SKM-1 (cell line): ENCODE results near the gene ULK2.
"Not testable (repeated sequence)": the region's sequence is repeated elsewhere in the genome, so short reads cannot be mapped to it uniquely, and the experiment has no call there.

ENCODE experiments used
- DNase-seq: peaks from one replicate; lab custom pipeline; 2025; ENCODE audit not compliant: unreplicated experiment; lab: John Stamatoyannopoulos, UW

Gene ULK2

DNA sequence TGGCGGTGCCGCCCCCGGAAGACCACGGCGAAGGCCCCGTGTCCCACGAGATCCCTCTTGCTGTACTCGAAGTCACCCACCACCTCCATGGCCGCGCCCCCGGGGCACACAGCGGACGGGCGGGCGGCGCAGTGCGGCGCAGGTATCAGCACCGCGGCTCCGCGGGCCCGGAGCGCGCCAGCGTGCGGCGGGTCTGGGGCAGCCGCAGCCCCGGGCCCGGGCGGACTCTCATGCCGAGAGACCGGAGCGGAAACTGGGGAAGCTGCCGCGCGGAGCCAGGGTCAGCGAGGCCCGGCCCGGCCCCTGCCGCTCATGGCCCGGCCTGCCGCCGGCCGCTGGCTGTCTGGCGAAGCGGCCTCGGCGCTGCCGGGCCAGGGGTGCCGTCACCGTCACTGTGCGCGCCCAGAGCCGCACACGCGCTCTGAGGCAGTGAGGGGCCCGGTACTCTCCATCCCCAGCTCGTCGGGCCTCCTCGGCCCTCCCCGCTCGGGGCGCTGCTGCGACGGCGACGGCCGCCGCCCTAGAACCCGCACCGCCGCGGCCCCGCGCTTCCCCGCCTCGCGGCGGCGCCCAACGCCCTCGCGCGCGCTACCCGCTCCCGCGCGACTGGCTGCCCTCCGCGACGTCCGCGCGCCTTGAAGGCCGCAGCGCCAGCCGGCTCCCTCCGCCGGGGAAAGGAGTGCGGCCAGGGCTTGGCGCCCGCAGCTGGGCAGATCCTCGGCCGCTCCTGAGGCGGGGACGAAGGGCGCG, at the start of gene ULK2:
Gene ULK2 (minus strand): TSS at position 608 of the 750 bp plus-strand sequence. CDS start 519 bp downstream, at position 89.
- DNase-seq: no peak

DNA sequence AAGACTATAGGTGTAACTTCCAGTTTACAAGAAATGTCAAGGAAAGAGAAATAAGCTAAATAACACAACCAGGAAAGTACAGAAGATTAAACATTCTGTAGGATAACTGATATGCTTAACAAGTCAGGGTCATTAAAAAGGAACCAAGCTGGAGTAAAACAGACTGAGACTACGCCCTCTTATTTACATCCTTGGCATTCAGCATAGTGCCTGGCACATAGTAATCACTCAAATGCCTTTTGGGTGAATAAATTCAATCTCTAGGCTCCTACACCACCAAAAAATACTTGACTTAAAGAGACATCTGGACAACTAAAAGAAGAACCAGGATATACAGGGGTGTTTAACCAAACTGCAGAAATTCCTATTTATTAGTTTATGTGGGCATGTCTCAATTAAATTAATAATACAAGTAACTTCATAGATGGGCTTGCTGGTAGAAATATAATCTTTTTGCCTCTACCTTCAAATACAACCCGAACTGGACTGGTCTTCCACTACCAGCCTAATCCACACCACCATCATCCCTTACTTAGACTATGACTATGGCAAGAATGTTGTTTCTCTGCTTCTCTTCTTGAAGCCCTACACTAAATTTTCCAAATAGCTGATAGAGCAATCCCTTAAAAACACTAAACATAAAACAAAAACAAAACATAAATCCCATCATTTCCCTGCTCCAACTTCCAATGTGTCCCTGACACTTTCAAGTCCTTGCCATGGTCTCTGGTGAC, 47.7 kb upstream of the ULK2 start:
- DNase-seq: no peak

DNA sequence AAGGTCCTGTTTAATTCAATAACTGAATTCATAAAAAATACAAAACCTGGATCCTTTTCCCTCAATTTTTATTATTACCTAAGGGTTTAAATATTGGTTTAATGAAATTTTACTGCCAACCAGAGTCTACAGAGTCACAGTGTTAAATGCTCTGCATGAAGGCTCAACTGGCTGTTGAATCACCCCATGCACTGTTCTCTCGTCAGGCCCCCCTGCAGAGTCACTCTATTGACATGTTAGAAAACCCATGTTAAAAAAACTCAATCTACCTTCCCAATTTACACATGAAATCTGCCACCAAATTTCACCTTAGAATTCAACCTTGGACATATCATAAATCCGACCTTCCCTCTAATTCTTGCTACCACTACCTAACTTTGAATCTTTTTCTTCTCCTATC, 43.3 kb upstream of the ULK2 start:
- DNase-seq: no peak

DNA sequence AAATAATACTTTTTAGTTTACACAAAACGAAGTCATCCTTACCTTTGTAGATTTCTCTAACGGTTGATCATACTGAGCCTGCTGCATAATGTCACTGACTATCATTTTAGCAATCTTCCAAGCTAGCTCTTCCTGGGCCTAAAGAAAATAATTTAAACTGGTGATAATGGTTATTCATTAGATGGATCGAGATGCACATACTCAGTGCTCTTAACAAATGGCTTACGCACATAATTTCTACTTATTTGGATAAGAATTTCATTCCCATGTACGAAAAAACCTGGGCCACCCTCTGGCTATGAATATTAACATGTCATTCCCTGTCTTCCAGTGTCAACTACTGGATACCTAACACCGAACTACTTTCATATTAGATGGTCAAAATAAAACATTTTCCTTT, 41.4 kb upstream of the ULK2 start:
- DNase-seq: no peak

DNA sequence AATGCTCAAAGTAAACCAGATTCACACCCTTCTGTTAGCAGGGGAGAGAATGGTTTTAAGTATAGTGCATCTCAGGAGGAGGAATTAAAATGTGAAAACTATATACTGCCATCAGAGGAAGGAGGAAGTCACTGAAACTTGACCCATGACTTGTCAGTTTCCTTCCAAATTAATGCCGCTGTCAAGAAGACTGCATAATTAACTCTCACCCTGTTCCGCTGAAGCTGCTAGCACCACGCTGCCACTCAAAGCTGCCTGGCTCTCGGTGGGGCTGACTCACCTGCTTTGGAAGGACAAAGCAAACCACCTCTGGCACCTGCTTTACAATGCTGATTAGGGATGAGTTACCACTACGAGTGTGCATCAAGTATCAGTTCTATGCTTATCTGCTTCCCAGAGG, 37.8 kb upstream of the ULK2 start:
- no peak for DNase-seq

DNA sequence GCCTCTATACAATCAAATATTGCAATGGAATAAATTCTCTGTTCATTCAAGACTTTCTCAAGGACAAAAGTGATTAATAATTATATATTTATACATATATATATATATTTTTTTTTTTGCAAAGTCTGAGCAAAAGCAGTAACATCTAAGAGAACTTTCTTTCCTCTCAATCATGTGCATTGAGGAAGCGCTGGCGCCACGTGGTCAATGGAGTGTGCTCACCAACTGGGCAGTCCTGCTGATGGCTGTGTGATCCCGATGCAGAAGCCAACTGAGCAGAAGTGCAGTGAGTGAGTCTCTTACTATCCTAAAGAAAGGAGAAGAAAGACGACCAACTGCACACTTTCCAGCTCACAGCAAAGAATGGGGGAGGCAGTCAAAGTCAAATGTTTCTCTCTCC, 37.2 kb upstream of the ULK2 start:
- DNase-seq: no peak

DNA sequence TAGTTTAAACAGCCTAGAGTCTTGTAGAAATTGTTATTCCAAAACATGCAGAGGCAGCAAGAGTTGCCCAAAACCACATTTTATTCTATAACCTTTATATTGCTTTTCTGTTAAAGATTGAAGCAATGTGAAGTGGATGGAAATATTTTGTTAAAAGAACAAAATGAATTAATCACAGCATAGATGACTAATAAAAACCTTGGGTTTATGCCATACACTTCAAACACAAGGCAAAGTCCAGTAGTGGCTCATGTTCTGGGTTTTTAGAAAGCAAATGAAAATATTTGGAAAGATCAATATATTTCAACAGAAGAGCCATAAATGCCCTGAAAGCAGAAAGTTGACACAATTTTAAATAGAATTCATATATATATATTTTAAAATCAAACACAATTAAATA, 36.7 kb upstream of the ULK2 start:
- DNase-seq: no peak

DNA sequence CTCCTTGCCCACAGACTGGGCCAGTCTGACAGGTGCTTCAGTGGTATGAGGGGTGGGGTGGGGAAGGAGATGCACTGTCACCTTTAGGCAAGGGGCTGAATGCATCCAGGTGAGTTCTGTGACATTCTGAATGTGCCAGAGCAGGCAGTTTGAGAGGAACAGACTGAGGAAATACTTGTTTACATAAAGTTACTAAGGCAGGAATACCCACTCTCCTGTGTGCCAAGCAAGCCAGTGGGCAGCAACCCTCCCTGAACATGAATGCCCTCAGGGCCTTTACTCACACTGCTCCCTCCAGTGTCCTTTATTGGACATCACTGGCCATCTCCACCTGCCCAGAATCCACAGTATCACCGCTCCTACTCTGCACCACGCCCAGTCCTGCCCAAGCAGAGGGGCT, 33.1 kb upstream of the ULK2 start:
- no peak for DNase-seq

DNA sequence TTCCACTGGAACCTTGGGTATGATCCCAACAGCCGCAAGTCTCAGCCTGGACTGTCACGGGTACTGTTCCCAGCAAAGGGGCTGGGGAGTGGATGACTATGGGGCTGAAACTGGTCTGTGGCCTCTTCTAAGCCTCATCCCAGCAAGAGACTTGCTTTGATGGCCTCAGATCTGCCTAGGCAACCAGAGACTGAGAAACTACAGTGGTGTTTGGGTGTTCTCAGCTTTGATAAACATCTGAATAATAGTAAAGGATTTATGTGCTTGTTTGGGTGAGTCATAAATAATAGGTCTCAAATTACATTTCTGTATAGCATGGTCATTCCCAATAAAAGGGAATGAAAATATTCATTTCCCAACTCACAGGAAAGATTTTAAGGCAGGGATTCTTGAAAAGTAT, 30.2 kb upstream of the ULK2 start:
- no peak for DNase-seq

DNA sequence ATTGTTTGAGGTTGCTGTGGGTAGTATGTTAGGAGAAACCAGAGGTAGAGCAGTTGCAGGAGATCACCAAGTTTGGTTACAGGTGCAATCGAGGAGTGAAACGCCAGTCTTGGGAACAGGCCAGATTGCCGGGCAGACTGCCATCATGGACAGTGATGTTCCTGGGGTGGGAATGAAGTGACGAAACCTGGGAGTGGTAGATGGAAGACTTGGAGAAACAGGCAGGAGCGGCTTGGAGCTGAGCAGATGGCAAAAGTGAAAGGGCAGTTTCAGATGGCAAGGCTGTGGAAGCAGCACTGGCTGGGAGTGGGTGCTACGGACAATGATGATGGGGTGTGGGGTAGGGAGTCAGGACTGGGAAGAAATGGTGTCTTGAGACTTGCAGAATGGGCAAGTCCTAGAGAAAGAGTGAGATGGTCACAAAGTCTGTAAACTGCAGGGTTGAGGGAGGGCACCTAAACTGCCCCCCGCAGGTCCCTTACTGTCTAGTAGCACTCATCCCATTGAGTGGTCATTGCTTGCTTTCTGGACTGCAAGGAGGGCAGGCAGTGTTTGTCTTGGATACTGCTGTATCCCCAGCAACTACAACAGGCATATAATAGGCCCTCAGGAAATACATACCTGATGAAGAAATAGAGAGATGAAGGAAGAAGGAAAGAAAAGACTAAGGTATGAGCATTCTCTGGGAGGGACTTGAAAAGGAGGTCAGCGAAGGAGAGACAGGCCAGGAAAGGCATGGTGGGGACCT, 29.5 kb upstream of the ULK2 start:
- no peak for DNase-seq

DNA sequence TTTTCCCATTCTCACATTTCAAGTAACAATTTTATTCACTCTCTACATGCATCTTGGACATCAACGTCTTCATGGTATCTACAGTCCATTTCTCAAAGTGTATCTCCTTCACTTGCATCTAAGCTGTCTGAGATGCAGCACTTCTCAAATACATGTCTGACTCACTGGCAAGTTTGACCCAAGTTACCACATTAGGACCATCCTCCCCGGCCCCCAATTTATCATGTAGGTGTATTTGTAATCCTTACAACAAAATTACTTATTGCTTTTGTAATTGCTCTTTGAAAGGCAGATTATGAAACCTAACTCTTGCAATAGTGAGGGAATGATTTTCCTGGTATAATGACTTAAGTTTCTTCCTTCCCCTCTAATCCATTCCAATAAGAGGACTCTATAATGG, 28.9 kb upstream of the ULK2 start:
- no peak for DNase-seq

DNA sequence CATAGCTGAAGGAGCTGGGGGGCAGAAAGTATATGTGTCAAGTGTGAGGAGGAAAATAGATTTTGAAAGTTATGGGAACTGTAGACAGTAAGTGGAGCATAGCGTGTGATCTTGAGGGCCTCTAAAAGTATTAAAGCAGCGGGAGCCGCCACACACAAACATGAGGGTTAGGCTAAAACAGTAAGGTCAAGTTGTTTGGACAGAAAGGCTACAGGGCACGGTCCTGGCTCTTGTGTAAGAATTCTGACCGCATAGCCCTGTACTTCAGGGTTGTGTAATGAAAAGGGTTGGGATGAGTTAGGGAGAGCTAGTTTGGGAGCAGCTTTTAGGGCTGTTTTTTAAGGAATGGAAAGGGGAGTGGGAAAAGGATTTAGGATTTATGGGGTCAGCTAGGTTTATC, 22.8 kb upstream of the ULK2 start:
- DNase-seq: not testable (repeated sequence)

DNA sequence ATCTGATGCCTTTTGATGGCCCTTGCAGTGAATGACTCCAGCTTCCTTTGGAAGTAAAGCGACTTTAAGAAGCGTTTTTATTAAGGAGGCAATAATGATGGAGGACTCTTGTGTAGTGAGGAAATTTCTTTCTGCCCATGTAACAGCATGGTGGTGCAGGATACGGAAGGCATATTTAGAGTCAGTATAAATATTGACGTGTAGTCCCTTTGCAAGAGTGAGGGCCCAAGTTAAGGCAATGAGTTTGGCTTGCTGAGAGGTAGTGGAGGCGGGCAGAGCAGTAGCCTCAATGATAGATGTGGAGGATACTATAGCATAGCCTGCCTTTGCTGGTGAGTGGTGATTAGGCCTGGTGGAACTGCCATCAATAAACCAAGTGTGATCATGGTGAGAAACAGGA, 22.3 kb upstream of the ULK2 start:
- DNase-seq: not testable (repeated sequence)

DNA sequence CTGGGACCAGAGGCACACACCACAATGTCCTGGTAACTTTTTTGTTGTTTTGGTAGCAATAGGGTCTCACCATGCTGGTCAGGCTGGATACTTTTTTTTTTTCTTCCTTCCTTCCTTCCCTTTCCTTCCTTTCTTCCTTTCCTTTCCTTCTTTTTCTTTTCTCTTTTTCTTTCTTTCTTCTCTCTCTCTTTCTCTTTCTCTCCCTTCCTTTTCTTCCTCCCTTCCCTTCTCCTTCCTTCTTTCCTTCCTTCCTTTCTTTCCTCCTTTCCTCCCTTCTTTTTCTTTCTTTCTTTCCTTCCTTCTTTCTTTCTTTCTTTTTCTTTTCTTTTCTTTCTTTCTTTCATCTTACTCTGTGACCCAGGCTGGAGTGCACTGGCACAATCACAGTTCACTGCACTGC, 18.4 kb upstream of the ULK2 start:
- no peak for DNase-seq

DNA sequence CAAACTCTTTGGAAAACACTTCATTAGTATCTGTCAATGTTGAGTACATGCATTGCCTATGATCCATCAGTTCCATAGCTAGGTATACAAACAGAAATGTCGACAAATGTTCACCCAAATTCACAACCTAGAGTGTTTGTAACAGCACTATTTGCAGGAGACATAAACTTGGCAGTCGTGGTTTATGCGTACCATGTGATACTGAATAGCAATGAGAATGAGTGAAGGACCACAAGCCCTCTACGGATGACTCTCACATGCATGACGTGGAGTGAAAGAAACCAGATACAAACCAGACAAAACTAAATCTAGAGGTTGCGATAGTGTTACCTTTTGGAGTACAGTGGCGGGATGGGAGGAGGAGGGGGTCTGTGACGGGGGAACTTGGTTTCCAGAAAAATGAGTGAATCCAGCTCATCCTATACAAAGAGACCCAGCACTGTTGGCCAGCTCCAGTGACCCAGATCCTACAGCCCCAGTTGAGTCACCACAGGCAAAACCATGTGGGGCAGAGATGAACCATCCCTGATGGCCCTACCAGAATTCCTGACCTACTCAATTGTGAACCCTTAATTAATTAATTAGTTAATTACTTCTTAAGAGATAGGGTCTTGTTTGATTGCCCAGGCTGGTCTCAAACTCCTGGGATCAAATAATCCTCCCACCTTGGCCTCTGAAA, 15.9 kb upstream of the ULK2 start:
- no peak for DNase-seq

DNA sequence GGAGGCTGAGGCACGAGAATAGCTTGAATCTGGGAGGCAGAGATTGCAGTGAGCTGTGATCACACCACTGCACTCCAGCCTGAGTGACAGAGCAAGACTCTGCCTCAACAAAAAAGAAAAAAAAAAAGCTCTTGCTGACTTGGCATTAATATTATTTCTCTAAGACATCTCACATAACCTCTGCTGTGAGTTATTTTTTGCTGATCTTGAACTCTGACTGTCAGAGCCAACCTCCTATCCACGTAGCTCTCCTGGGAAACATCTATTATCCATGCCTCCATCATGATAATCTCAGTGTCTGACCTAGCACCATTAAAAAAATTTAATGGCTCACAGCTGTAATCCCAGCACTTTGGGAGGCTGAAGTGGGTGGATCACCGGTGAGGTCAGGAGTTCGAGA, 12.7 kb upstream of the ULK2 start:
- no peak for DNase-seq

DNA sequence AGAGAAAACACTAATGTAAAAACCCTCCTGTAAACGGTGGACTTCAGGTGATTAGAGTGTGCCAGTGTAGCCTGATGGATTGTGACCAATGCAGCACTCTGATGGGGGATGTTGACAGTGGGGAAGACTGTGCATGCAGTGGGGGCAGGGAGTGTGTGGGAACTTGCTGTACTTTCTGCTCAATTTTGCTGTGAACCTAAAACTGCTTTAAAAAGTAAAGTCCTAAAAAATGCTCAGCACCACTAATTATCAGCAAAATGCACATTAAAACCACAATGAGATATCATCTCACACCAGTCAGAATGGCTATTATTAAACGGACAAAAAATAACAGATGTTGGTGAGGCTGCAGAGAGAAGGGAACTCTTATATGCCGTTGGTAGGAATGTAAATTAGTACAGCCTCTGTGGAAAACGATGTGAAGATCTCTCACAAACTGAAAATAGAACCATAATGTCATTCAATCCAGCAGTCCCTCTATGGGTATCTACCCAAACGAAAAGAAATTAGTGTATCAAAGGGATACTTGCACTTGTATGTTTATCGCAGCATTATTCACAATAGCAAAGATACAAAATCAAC, 9.7 kb upstream of the ULK2 start:
- DNase-seq: no peak

DNA sequence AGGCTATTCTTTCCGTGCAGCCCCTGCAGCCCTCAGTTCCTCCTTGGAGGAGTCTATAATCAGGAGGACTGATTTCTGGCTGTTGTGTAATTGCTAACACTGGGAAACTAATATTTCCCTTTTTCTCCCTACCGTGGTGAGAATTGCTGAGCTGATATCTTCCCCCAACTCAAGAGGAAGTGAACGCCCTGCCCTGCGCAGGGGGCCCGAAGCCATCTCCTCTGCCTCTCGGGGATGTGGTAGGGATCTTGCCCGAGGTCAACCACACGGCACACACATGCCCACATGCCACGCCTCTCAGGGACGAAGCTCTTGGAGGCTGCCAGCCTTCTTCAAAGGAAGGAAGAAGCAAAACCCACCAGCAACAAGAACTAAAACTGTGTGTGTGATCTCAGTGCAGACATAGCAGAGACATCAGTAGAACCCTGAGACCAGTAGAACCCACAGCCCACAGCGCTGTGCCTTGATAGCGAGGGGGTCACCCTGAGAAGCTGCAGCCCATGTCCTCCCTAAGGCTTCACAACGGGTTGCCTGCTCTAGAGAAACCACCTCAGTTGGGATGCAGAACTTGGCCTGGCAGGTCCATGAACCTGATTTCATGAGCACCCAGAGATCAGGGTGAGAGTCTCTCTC, 8.9 kb upstream of the ULK2 start:
- DNase-seq: peak; percentile 79

DNA sequence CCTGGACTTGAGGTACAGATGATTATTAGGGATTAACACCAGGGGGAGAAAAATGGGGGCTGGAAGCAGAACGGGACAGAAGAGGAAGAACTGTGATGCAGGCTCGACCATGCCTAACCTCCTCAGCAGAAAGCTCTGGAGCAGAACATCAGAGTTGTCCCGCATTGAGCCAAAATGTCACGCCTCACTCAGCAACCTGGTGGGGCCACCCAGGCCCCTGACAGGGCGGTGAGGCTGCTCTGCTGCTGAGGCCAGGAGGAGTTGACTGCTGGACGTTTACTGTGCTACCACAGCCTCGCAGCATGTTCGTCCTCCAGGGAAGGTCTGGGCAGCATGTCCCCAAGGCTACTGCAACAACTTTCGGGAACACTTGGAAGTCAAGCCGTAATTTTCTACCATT, 6.5 kb upstream of the ULK2 start:
- DNase-seq: no peak

DNA sequence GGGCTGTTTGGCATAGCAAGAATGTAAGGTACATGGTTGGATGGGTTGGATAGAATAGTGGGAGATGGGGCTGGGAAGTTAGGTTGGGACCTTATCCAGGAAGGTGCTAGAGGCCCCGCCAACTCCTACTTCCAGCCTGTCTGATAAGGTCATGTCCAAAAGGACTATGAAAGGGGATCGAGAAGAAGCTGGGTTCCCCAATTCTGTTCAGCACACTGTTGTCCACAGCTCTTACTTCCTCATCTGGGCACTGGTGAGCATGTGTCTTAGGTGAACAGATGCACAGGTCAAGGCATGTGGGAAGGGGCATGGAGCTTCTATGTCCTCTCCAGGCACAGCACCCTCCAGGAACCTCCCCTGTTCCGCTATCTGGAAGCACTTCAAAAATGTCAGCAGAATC, 5.6 kb upstream of the ULK2 start:
- peak; percentile 11 for DNase-seq

DNA sequence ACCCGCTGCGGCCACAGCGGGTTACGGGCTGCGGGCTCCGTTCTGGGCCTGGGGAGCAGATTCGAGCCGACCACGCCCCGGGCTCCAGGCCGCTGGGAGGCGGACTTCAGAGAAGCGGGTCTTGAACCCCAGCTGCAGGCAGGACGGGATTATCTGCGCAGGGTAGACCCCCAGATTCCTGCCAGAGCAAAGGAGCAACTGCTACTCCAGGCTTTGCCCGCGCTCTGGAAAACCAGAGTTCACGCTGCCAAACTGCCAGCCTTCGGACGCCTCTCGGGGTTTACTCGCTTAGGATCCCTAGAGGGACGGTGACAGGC, 301 bp upstream of the ULK2 start:
- DNase-seq: no peak
